Adrenal gland (tissue), 12 donors: ENCODE data around the gene NIPAL4. TPM values are rescaled to one million over a fixed set of nuclear protein-coding genes. Genes with fewer than 3 reads are reported as not detected.

Experiments
- DNase-seq, 7 donors: peaks; one replicate each; pipeline ENCODE4 v3.0.0-alpha.2; 2019 to 2020
- H3K27ac ChIP-seq, 5 donors: fragments of 200-600 bp; sonication (generic) in 4 of 5; 1 replicate in 3 of 5; 2 replicates in 2 of 5; pipeline versions ENCODE4 v1.5.1 to v1.8.0; 2016 to 2020; ENCODE audit warnings: mild to moderate bottlenecking in 1 of 5
- H3K27me3 ChIP-seq: fragments of 200-600 bp; 2 replicates; pipeline ENCODE4 v1.8.0; 2021
- H3K36me3 ChIP-seq, 2 donors: fragments of 200-600 bp; replicated peaks in 1 of 2; 1 replicate in 1 of 2; 2 replicates in 1 of 2; pipeline versions ENCODE4 v1.5.1 to v1.8.0; 2018 to 2022
- H3K4me1 ChIP-seq, 2 donors: fragments of 200-600 bp; replicated peaks in 1 of 2; 1 replicate in 1 of 2; 2 replicates in 1 of 2; pipeline versions ENCODE4 v1.5.1 to v1.8.0; 2018 to 2021
- H3K4me3 ChIP-seq, 4 donors: fragments of 200-600 bp; sonication (generic) in 3 of 4; one replicate each; pipeline ENCODE4 v1.5.1; 2016 to 2018
- H3K9me3 ChIP-seq, 3 donors: fragments of 200-600 bp; sonication (generic) in 1 of 3; replicated peaks in 1 of 3; 1 replicate in 2 of 3; 2 replicates in 1 of 3; pipeline versions ENCODE4 v1.5.1 to v1.8.0; 2016 to 2021
- CTCF ChIP-seq, 6 experiments: fragments of 450-650 bp in 4 of 6; fragments of 200-600 bp in 2 of 6; sonication (generic) in 1 of 6; IDR thresholded peaks; 1 replicate in 5 of 6; 2 replicates in 1 of 6; pipeline versions ENCODE4 v1.5.1 to v1.8.0; 2016 to 2021; ENCODE audit warnings: antibody characterized with exemption in 6 of 6, mild to moderate bottlenecking in 2 of 6, moderate library complexity in 1 of 6
- POLR2A ChIP-seq, 2 donors: fragments of 450-650 bp; IDR thresholded peaks; one replicate each; pipeline ENCODE4 v1.6.1; 2017; ENCODE audit warnings: antibody characterized with exemption in 2 of 2, mild to moderate bottlenecking in 2 of 2, moderate library complexity in 1 of 2
- WGBS, 4 donors: extraction: QIAGEN DNeasy Blood & Tissue Kit in 2 of 4; methylation state at CpG; one replicate each; pipeline versions ENCODE4 v1.1.5 to v1.1.7; 2013 to 2017; 5-methylcytosine and 5-hydroxymethylcytosine counted together
- intact Hi-C, 2 donors: fragments of 100-400 bp; cut with DNase I; formaldehyde crosslinking; loops; one replicate each; pipeline versions ENCODE4 v1.14.1 to v1.15.0; 2022 to 2023
- polyA plus RNA-seq, 3 donors: library from polyadenylated mRNA; stranded (reverse); fragments of 200-250 nt in 2 of 3; fragments of 350-450 nt in 1 of 3; fragmentation: Illumina TruSeq in 1 of 3; extraction: RNeasy Lipid Tissue Mini Kit (QIAGEN cat#74804) in 1 of 3; gene quantifications; one replicate each; pipeline ENCODE4 v1.2.3, GENCODE V29; 2013 to 2014
- total RNA-seq, 9 donors: library from RNA; depleted of rRNA in 4 of 9; stranded (reverse); fragments of >200 nt in 4 of 9; fragments of 120-200 nt in 1 of 9; fragmentation: NEBNext Ultra II Directional in 1 of 9; extraction: Animal tissue kit (Norgen Biotek cat#: 25700) in 1 of 9; gene quantifications; one replicate each; pipeline versions ENCODE4 v1.1.0 to v1.2.4, GENCODE V29; 2013 to 2023
- donor health status: healthy with polysubstance abuse.
- donor health status: Bipolar disorder and iron deficiency.
- donor health status: DM: yes; HTN: yes; CAD: no.
- donor health status: DM: no; HTN: no; CAD: no.
- donor health status: DM: no; HTN: no; CAD: no.
- donor health status: DM: yes; HTN: yes; CAD: no.

Gene NIPAL4
- total and polyA plus RNA-seq, 12 donors: 0.08 to 0.20 (median 0.12) TPM; not detected in 8

- Histone ChIP-seq H3K27ac (no peak overlapping the region), H3K27me3 (no peaks in the 10 kb centered on the region), H3K9me3 (no peaks in the 10 kb centered on the region), H3K36me3 (no peaks in the 10 kb centered on the region), H3K4me1 (peaks cover 0 to 2% of the 10 kb centered on the region in 2 donors), H3K4me3 (no peak overlapping the region)
- intact Hi-C loops: loop anchor here in 1 of 2 donors (10.0 kb wide), 1 partner anchor 145 kb away; no protein-coding TSS in a partner anchor
- WGBS, 4 donors: 75 to 81% (median 78%) methylated on average over 7 of the region's 7 CpGs
- no peak for DNase-seq
- no peak for TF ChIP-seq CTCF (IDR thresholded peaks at IDR 0.05)
- TF ChIP-seq POLR2A (IDR thresholded peaks at IDR 0.05): no peak
These were observed 9.7 kb downstream of the NIPAL4 start for GRCh38 chr5:157469687-157470086.

- intact Hi-C loops: loop anchor here in 1 of 2 donors (10.0 kb wide), 1 partner anchor 146 kb away; no protein-coding TSS in a partner anchor
- no peak for DNase-seq
- Histone ChIP-seq H3K36me3 (no peaks in the 10 kb centered on the region), H3K27ac (no peak overlapping the region), H3K27me3 (no peaks in the 10 kb centered on the region), H3K9me3 (no peaks in the 10 kb centered on the region), H3K4me1 (no peaks in the 10 kb centered on the region), H3K4me3 (no peak overlapping the region)
- TF ChIP-seq POLR2A (IDR thresholded peaks at IDR 0.05) (no peak), CTCF (IDR thresholded peaks at IDR 0.05) (no peak)
- WGBS, 4 donors: 69 to 86% (median 74%) methylated on average over 1 of the region's 1 CpG
These were observed 10.6 kb downstream of the NIPAL4 start for GRCh38 chr5:157470631-157471030.

- Histone ChIP-seq H3K27me3 (no peaks in the 10 kb centered on the region), H3K36me3 (no peaks in the 10 kb centered on the region), H3K27ac (no peak overlapping the region), H3K4me3 (no peak overlapping the region), H3K9me3 (no peaks in the 10 kb centered on the region), H3K4me1 (no peaks in the 10 kb centered on the region)
- peak in 1 of 7 donors; percentile 15 for DNase-seq
- TF ChIP-seq POLR2A (IDR thresholded peaks at IDR 0.05): no peak
- peak in 5 of 6 experiments; percentile 30 to 46 (median 36) for TF ChIP-seq CTCF (IDR thresholded peaks at IDR 0.05)
- WGBS, 4 donors: 90 to 100% (median 98%) methylated on average over 1 of the region's 1 CpG
- intact Hi-C loops: loop anchor here in 1 of 2 donors (10.0 kb wide), 1 partner anchor 147 kb away; no protein-coding TSS in a partner anchor
These were observed 11.7 kb downstream of the NIPAL4 start for GRCh38 chr5:157471709-157472108.

- H3K4me3 ChIP-seq: no peak overlapping the region
- TF ChIP-seq CTCF (IDR thresholded peaks at IDR 0.05) (no peak), POLR2A (IDR thresholded peaks at IDR 0.05) (no peak)
- H3K27ac ChIP-seq: no peak overlapping the region
- no peaks in the 10 kb centered on the region for H3K27me3 ChIP-seq
- 78 to 85% (median 79%) methylated on average over 7 of the region's 7 CpGs for WGBS, 4 donors
- intact Hi-C loops: loop anchor here in 1 of 2 donors (10.0 kb wide), 1 partner anchor 149 kb away; no protein-coding TSS in a partner anchor
- H3K4me1 ChIP-seq: no peaks in the 10 kb centered on the region
- H3K36me3 ChIP-seq: no peaks in the 10 kb centered on the region
- H3K9me3 ChIP-seq: no peaks in the 10 kb centered on the region
- no peak for DNase-seq
These were observed 13.6 kb downstream of the NIPAL4 start for GRCh38 chr5:157473383-157474320.
